GM12878 (cell line): ENCODE results near the gene CRYGA.

Experiments used
- EP300 ChIP-seq, 2 experiments: fragments of 150-350 bp in 1 of 2; IDR thresholded peaks; 2 replicates each; pipeline ENCODE4 v1.6.1; 2011 to 2012; ENCODE audit warnings: low read depth in 2 of 2, low read length in 2 of 2, borderline replicate concordance in 1 of 2, improper control_type of control experiment in 1 of 2, inconsistent platforms in 1 of 2; ENCODE audit not compliant: control insufficient read depth in 1 of 2
- FOXM1 ChIP-seq: IDR thresholded peaks from 2 replicates; pipeline ENCODE4 v1.6.1; 2012; ENCODE audit warnings: low read depth, mild to moderate bottlenecking, inconsistent platforms, low read length, moderate library complexity
- POLR2A ChIP-seq: IDR thresholded peaks from 2 replicates; pipeline ENCODE4 v1.6.1; 2011; ENCODE audit warnings: low read depth, mild to moderate bottlenecking, low read length
- POLR2AphosphoS5 ChIP-seq: IDR thresholded peaks from 2 replicates; pipeline ENCODE4 v1.6.1; 2011; ENCODE audit warnings: mild to moderate bottlenecking, low read length, inconsistent platforms
- RCOR1 ChIP-seq: conservative IDR thresholded peaks from 2 replicates; pipeline ENCODE4 v1.6.1; 2012; ENCODE audit warnings: low read depth, low read length, improper control_type of control experiment
- STAT3 ChIP-seq: IDR thresholded peaks from 2 replicates; pipeline ENCODE4 v1.6.1; 2011; ENCODE audit warnings: low read depth, low read length, improper control_type of control experiment
- ZNF24 ChIP-seq: fragments of 450-650 bp; IDR thresholded peaks from 2 replicates; pipeline ENCODE4 v1.6.1; 2017; ENCODE audit warnings: antibody characterized with exemption, mild to moderate bottlenecking
- TF ChIP-seq, protein P1 (sequence below), 3 experiments: IDR thresholded peaks in 2 of 3; conservative IDR thresholded peaks in 1 of 3; 2 replicates each; pipeline ENCODE4 v1.5.1; 2011; ENCODE audit warnings: low read depth in 3 of 3, low read length in 3 of 3, mild to moderate bottlenecking in 3 of 3, control low read depth in 2 of 3, moderate library complexity in 2 of 3, inconsistent platforms in 1 of 3, mixed read lengths in 1 of 3; ENCODE audit not compliant: control insufficient read depth in 2 of 3, insufficient read depth in 1 of 3; ENCODE audit errors: extremely low read depth in 1 of 3
- TF ChIP-seq, protein P2 (sequence below): IDR thresholded peaks from 2 replicates; pipeline ENCODE4 v1.6.1; 2011; ENCODE audit warnings: borderline replicate concordance, low read depth, mild to moderate bottlenecking, moderate library complexity, mixed read lengths, low read length; ENCODE audit not compliant: insufficient read depth; ENCODE audit errors: extremely low read length
- TF ChIP-seq, protein P3 (sequence below): fragments of 450-650 bp; IDR thresholded peaks from 2 replicates; pipeline ENCODE4 v1.6.1; 2018; ENCODE audit warnings: mild to moderate bottlenecking, low read depth, moderate library complexity; ENCODE audit not compliant: partially characterized antibody

DNA sequence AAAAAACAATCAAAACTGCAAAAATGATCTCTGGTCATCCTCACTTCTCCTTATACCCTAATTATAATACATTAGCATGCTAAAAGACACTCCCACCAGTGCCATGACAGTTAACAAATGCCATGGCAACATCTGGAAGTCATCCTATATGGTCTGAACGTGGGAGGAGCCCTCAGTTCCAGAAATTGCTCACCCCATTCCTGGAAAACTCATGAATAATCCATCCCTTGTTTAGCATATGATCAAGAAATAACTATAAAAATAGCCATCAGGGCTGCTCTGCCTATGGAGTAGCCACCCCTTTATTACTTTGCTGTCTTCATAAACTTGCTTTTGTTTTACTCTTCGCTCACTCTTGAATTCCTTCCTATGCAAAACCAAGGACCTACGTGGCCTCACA is 32.1 kb upstream of the CRYGA start:
- TF ChIP-seq, protein P1, sequence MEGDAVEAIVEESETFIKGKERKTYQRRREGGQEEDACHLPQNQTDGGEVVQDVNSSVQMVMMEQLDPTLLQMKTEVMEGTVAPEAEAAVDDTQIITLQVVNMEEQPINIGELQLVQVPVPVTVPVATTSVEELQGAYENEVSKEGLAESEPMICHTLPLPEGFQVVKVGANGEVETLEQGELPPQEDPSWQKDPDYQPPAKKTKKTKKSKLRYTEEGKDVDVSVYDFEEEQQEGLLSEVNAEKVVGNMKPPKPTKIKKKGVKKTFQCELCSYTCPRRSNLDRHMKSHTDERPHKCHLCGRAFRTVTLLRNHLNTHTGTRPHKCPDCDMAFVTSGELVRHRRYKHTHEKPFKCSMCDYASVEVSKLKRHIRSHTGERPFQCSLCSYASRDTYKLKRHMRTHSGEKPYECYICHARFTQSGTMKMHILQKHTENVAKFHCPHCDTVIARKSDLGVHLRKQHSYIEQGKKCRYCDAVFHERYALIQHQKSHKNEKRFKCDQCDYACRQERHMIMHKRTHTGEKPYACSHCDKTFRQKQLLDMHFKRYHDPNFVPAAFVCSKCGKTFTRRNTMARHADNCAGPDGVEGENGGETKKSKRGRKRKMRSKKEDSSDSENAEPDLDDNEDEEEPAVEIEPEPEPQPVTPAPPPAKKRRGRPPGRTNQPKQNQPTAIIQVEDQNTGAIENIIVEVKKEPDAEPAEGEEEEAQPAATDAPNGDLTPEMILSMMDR (IDR thresholded peaks at IDR 0.05 in 2 of 3, conservative IDR thresholded peaks at IDR 0.05 in 1 of 3; ENCODE audit: control insufficient read depth in 2 of 3, extremely low read depth in 1 of 3, insufficient read depth in 1 of 3, low read depth in 3 of 3, low read length in 3 of 3): no peak
- TF ChIP-seq STAT3 (no peak), EP300 (IDR thresholded peaks at IDR 0.05; ENCODE audit: borderline replicate concordance in 1 of 2, control insufficient read depth in 1 of 2, low read depth in 2 of 2, low read length in 2 of 2) (no peak), POLR2A (no peak), POLR2AphosphoS5 (no peak), ZNF24 (no peak), FOXM1 (no peak), RCOR1 (no peak)
- TF ChIP-seq, protein P2, sequence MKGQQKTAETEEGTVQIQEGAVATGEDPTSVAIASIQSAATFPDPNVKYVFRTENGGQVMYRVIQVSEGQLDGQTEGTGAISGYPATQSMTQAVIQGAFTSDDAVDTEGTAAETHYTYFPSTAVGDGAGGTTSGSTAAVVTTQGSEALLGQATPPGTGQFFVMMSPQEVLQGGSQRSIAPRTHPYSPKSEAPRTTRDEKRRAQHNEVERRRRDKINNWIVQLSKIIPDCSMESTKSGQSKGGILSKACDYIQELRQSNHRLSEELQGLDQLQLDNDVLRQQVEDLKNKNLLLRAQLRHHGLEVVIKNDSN: no peak
- TF ChIP-seq, protein P3, sequence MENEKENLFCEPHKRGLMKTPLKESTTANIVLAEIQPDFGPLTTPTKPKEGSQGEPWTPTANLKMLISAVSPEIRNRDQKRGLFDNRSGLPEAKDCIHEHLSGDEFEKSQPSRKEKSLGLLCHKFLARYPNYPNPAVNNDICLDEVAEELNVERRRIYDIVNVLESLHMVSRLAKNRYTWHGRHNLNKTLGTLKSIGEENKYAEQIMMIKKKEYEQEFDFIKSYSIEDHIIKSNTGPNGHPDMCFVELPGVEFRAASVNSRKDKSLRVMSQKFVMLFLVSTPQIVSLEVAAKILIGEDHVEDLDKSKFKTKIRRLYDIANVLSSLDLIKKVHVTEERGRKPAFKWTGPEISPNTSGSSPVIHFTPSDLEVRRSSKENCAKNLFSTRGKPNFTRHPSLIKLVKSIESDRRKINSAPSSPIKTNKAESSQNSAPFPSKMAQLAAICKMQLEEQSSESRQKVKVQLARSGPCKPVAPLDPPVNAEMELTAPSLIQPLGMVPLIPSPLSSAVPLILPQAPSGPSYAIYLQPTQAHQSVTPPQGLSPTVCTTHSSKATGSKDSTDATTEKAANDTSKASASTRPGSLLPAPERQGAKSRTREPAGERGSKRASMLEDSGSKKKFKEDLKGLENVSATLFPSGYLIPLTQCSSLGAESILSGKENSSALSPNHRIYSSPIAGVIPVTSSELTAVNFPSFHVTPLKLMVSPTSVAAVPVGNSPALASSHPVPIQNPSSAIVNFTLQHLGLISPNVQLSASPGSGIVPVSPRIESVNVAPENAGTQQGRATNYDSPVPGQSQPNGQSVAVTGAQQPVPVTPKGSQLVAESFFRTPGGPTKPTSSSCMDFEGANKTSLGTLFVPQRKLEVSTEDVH: no peak
